DND-41 (cell line): ENCODE measurements around the gene KCND3.

Experiments
- ATAC-seq: fragments of 200-7000 bp; cut with Tn5 transposase; 3 replicates; pipeline ENCODE4 v1.9.1; 2021; ENCODE audit warnings: low read depth; ENCODE audit not compliant: insufficient read depth
- DNase-seq: peaks from one replicate; pipeline ENCODE4 v3.0.0-alpha.2; 2020
- H2AFZ ChIP-seq: 2 replicates; pipeline ENCODE4 v1.6.0; 2012; ENCODE audit warnings: low read depth, low read length
- H3K27ac ChIP-seq: 2 replicates; pipeline ENCODE4 v1.5.1; 2012; ENCODE audit warnings: low read length, inconsistent platforms
- H3K27me3 ChIP-seq: fragments of 200-600 bp; sonication (generic); 2 replicates; pipeline ENCODE4 v1.6.0; 2012; ENCODE audit warnings: low read length, mild to moderate bottlenecking, inconsistent platforms; ENCODE audit not compliant: insufficient read depth, poor library complexity
- H3K36me3 ChIP-seq: 2 replicates; pipeline ENCODE4 v1.5.1; 2012; ENCODE audit warnings: low read length, inconsistent platforms; ENCODE audit not compliant: insufficient read depth
- H3K4me1 ChIP-seq: 2 replicates; pipeline ENCODE4 v1.5.1; 2012; ENCODE audit warnings: mild to moderate bottlenecking, low read length; ENCODE audit not compliant: insufficient read depth
- H3K4me2 ChIP-seq: 2 replicates; pipeline ENCODE4 v1.6.0; 2012; ENCODE audit warnings: mild to moderate bottlenecking, moderate library complexity, low read length, inconsistent platforms; ENCODE audit not compliant: insufficient read depth
- H3K4me3 ChIP-seq, 2 experiments: fragments of 200-600 bp in 1 of 2; shearing (Covaris generic) in 1 of 2; 2 replicates each; pipeline ENCODE4 v1.5.1; 2012 to 2016; ENCODE audit warnings: inconsistent platforms in 2 of 2, low read length in 2 of 2, mild to moderate bottlenecking in 2 of 2, low read depth in 1 of 2, moderate library complexity in 1 of 2
- H3K79me2 ChIP-seq: 2 replicates; pipeline ENCODE4 v1.6.0; 2012; ENCODE audit warnings: low read length, inconsistent platforms; ENCODE audit not compliant: insufficient read depth
- H3K9ac ChIP-seq: 2 replicates; pipeline ENCODE4 v1.6.0; 2012; ENCODE audit warnings: low read depth, mild to moderate bottlenecking, inconsistent platforms, low read length, moderate library complexity
- H3K9me3 ChIP-seq: 2 replicates; pipeline ENCODE4 v1.5.1; 2012; ENCODE audit warnings: low read length, moderate library complexity, mild to moderate bottlenecking, inconsistent platforms; ENCODE audit not compliant: insufficient read depth, severe bottlenecking
- H4K20me1 ChIP-seq: 2 replicates; pipeline ENCODE4 v1.6.0; 2012; ENCODE audit warnings: low read length; ENCODE audit not compliant: insufficient read depth
- CTCF ChIP-seq: IDR thresholded peaks from 2 replicates; pipeline ENCODE4 v1.5.1; 2012; ENCODE audit warnings: borderline replicate concordance, low read length, moderate library complexity, mild to moderate bottlenecking; ENCODE audit not compliant: poor library complexity, severe bottlenecking; ENCODE audit errors: extremely low read depth
- EZH2 ChIP-seq: IDR thresholded peaks from 3 replicates; pipeline ENCODE4 v1.6.1; 2012; ENCODE audit warnings: borderline replicate concordance, low read depth, mild to moderate bottlenecking, moderate library complexity, low read length, inconsistent platforms; ENCODE audit not compliant: severe bottlenecking

Gene KCND3

GRCh38 chr1:111751906-111752575 lies 237.4 kb downstream of the KCND3 start:
- DNase-seq (no peak), ATAC-seq (no peak)
- H2AFZ ChIP-seq = no peak overlapping the region
- peaks cover 8% of the 10 kb centered on the region; the same call in 1 of the 2 replicates for H4K20me1 ChIP-seq
- peaks cover 24% of the 10 kb centered on the region for H3K79me2 ChIP-seq
- no peak overlapping the region for H3K4me2 ChIP-seq
- no peak for TF ChIP-seq EZH2
- no peak for TF ChIP-seq CTCF
- H3K9me3 ChIP-seq = no peaks in the 10 kb centered on the region
- no peak overlapping the region for H3K4me3 ChIP-seq
- H3K27ac ChIP-seq = no peak overlapping the region
- H3K9ac ChIP-seq = no peak overlapping the region
- peaks cover 4% of the 10 kb centered on the region for H3K36me3 ChIP-seq
- H3K4me1 ChIP-seq = peaks cover 18% of the 10 kb centered on the region
- H3K27me3 ChIP-seq = no peaks in the 10 kb centered on the region

GRCh38 chr1:111750856-111751255 lies 238.6 kb downstream of the KCND3 start:
- DNase-seq (no peak), ATAC-seq (no peak)
- Histone ChIP-seq H3K4me2 (no peak overlapping the region), H3K9ac (no peak overlapping the region), H3K9me3 (no peaks in the 10 kb centered on the region), H2AFZ (no peak overlapping the region), H3K27ac (no peak overlapping the region), H3K27me3 (no peaks in the 10 kb centered on the region), H3K36me3 (no peaks in the 10 kb centered on the region), H3K4me1 (peaks cover 11% of the 10 kb centered on the region), H3K79me2 (peaks cover 12% of the 10 kb centered on the region), H4K20me1 (no peaks in the 10 kb centered on the region), H3K4me3 (no peak overlapping the region)
- TF ChIP-seq EZH2 = no peak
- no peak for TF ChIP-seq CTCF

GRCh38 chr1:111749628-111750027 lies 239.8 kb downstream of the KCND3 start:
- H3K79me2 ChIP-seq = peaks cover 2% of the 10 kb centered on the region
- TF ChIP-seq CTCF (no peak), EZH2 (no peak)
- H3K27ac ChIP-seq = no peak overlapping the region
- no peak overlapping the region for H3K4me3 ChIP-seq
- no peak for ATAC-seq
- H3K4me2 ChIP-seq = no peak overlapping the region
- no peaks in the 10 kb centered on the region for H3K27me3 ChIP-seq
- no peaks in the 10 kb centered on the region for H3K9me3 ChIP-seq
- DNase-seq = no peak
- no peaks in the 10 kb centered on the region for H4K20me1 ChIP-seq
- H3K4me1 ChIP-seq = peaks cover 8% of the 10 kb centered on the region
- H3K9ac ChIP-seq = no peak overlapping the region
- H3K36me3 ChIP-seq = no peaks in the 10 kb centered on the region
- H2AFZ ChIP-seq = no peak overlapping the region
